DND-41 (cell line): ENCODE results near the gene SLC16A10.

Experiments
- ATAC-seq: fragments of 200-7000 bp; cut with Tn5 transposase; 3 replicates; pipeline ENCODE4 v1.9.1; 2021; ENCODE audit warnings: low read depth; ENCODE audit not compliant: insufficient read depth
- DNase-seq: peaks from one replicate; pipeline ENCODE4 v3.0.0-alpha.2; 2020
- H2AFZ ChIP-seq: 2 replicates; pipeline ENCODE4 v1.6.0; 2012; ENCODE audit warnings: low read depth, low read length
- H3K27ac ChIP-seq: 2 replicates; pipeline ENCODE4 v1.5.1; 2012; ENCODE audit warnings: low read length, inconsistent platforms
- H3K27me3 ChIP-seq: fragments of 200-600 bp; sonication (generic); 2 replicates; pipeline ENCODE4 v1.6.0; 2012; ENCODE audit warnings: low read length, mild to moderate bottlenecking, inconsistent platforms; ENCODE audit not compliant: insufficient read depth, poor library complexity
- H3K36me3 ChIP-seq: 2 replicates; pipeline ENCODE4 v1.5.1; 2012; ENCODE audit warnings: low read length, inconsistent platforms; ENCODE audit not compliant: insufficient read depth
- H3K4me1 ChIP-seq: 2 replicates; pipeline ENCODE4 v1.5.1; 2012; ENCODE audit warnings: mild to moderate bottlenecking, low read length; ENCODE audit not compliant: insufficient read depth
- H3K4me2 ChIP-seq: 2 replicates; pipeline ENCODE4 v1.6.0; 2012; ENCODE audit warnings: mild to moderate bottlenecking, moderate library complexity, low read length, inconsistent platforms; ENCODE audit not compliant: insufficient read depth
- H3K4me3 ChIP-seq, 2 experiments: fragments of 200-600 bp in 1 of 2; shearing (Covaris generic) in 1 of 2; 2 replicates each; pipeline ENCODE4 v1.5.1; 2012 to 2016; ENCODE audit warnings: inconsistent platforms in 2 of 2, low read length in 2 of 2, mild to moderate bottlenecking in 2 of 2, low read depth in 1 of 2, moderate library complexity in 1 of 2
- H3K79me2 ChIP-seq: 2 replicates; pipeline ENCODE4 v1.6.0; 2012; ENCODE audit warnings: low read length, inconsistent platforms; ENCODE audit not compliant: insufficient read depth
- H3K9ac ChIP-seq: 2 replicates; pipeline ENCODE4 v1.6.0; 2012; ENCODE audit warnings: low read depth, mild to moderate bottlenecking, inconsistent platforms, low read length, moderate library complexity
- H3K9me3 ChIP-seq: 2 replicates; pipeline ENCODE4 v1.5.1; 2012; ENCODE audit warnings: low read length, moderate library complexity, mild to moderate bottlenecking, inconsistent platforms; ENCODE audit not compliant: insufficient read depth, severe bottlenecking
- H4K20me1 ChIP-seq: 2 replicates; pipeline ENCODE4 v1.6.0; 2012; ENCODE audit warnings: low read length; ENCODE audit not compliant: insufficient read depth
- EZH2 ChIP-seq: IDR thresholded peaks from 3 replicates; pipeline ENCODE4 v1.6.1; 2012; ENCODE audit warnings: borderline replicate concordance, low read depth, mild to moderate bottlenecking, moderate library complexity, low read length, inconsistent platforms; ENCODE audit not compliant: severe bottlenecking
- TF ChIP-seq, protein P1 (sequence below): IDR thresholded peaks from 2 replicates; pipeline ENCODE4 v1.5.1; 2012; ENCODE audit warnings: borderline replicate concordance, low read length, moderate library complexity, mild to moderate bottlenecking; ENCODE audit not compliant: poor library complexity, severe bottlenecking; ENCODE audit errors: extremely low read depth

The SLC16A10 gene

DNA sequence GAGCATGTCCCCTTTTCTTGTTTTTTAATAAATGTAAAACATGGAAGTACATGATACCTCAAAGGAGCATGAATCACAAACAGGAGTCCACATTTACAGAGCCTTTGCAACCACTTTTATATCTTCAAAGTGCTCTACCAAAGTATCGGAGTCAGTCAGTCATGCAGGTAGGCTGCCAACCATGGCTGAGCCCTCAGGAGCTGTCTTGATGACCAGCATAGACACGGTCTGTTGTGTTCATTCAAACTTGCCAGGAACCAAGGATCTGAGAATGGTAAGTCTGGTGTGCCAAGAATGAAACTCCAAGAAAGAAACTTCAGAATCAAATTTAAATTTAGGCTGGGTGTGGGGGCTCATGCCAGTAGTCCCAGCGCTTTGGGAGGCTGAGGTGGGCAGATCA is 111.5 kb downstream of the SLC16A10 start:
- Histone ChIP-seq H3K79me2 (no peaks in the 10 kb centered on the region), H3K4me2 (no peak overlapping the region), H2AFZ (no peak overlapping the region), H3K36me3 (no peaks in the 10 kb centered on the region), H3K4me3 (no peak overlapping the region), H3K9me3 (no peaks in the 10 kb centered on the region), H3K27me3 (no peaks in the 10 kb centered on the region), H3K27ac (no peak overlapping the region), H4K20me1 (no peaks in the 10 kb centered on the region), H3K9ac (no peak overlapping the region), H3K4me1 (no peaks in the 10 kb centered on the region)
- TF ChIP-seq, protein P1, sequence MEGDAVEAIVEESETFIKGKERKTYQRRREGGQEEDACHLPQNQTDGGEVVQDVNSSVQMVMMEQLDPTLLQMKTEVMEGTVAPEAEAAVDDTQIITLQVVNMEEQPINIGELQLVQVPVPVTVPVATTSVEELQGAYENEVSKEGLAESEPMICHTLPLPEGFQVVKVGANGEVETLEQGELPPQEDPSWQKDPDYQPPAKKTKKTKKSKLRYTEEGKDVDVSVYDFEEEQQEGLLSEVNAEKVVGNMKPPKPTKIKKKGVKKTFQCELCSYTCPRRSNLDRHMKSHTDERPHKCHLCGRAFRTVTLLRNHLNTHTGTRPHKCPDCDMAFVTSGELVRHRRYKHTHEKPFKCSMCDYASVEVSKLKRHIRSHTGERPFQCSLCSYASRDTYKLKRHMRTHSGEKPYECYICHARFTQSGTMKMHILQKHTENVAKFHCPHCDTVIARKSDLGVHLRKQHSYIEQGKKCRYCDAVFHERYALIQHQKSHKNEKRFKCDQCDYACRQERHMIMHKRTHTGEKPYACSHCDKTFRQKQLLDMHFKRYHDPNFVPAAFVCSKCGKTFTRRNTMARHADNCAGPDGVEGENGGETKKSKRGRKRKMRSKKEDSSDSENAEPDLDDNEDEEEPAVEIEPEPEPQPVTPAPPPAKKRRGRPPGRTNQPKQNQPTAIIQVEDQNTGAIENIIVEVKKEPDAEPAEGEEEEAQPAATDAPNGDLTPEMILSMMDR, result no peak
- TF ChIP-seq EZH2, result no peak
- DNase-seq (no peak), ATAC-seq (no peak)

DNA sequence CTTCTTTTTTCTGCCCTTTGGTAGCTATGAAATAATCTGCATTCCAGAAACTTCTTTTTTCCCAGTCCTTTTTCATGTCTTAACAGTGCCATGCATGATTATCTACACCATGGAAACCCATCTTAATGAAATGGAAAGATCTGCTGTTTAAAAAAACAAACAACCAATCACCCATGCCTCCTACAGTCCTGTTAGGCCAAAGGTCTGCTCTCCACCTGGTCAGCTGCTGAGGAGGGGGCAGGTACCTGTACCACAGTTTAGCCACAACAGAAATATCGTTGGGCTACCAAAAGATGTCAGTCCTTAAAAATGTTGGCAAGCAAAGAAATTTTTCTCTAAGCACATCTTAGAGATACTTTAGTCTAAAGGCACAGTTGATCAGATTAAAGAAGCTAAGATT is 112.6 kb downstream of the SLC16A10 start:
- H2AFZ ChIP-seq, result no peak overlapping the region
- H3K4me2 ChIP-seq, result no peak overlapping the region
- no peaks in the 10 kb centered on the region for H3K9me3 ChIP-seq
- H3K4me3 ChIP-seq, result no peak overlapping the region
- no peaks in the 10 kb centered on the region for H3K79me2 ChIP-seq
- TF ChIP-seq EZH2, result no peak
- TF ChIP-seq, protein P1, result no peak
- no peak overlapping the region for H3K27ac ChIP-seq
- no peaks in the 10 kb centered on the region for H4K20me1 ChIP-seq
- no peak overlapping the region for H3K9ac ChIP-seq
- ATAC-seq, result no peak
- H3K4me1 ChIP-seq, result no peaks in the 10 kb centered on the region
- no peaks in the 10 kb centered on the region for H3K27me3 ChIP-seq
- DNase-seq, result no peak
- no peaks in the 10 kb centered on the region for H3K36me3 ChIP-seq

DNA sequence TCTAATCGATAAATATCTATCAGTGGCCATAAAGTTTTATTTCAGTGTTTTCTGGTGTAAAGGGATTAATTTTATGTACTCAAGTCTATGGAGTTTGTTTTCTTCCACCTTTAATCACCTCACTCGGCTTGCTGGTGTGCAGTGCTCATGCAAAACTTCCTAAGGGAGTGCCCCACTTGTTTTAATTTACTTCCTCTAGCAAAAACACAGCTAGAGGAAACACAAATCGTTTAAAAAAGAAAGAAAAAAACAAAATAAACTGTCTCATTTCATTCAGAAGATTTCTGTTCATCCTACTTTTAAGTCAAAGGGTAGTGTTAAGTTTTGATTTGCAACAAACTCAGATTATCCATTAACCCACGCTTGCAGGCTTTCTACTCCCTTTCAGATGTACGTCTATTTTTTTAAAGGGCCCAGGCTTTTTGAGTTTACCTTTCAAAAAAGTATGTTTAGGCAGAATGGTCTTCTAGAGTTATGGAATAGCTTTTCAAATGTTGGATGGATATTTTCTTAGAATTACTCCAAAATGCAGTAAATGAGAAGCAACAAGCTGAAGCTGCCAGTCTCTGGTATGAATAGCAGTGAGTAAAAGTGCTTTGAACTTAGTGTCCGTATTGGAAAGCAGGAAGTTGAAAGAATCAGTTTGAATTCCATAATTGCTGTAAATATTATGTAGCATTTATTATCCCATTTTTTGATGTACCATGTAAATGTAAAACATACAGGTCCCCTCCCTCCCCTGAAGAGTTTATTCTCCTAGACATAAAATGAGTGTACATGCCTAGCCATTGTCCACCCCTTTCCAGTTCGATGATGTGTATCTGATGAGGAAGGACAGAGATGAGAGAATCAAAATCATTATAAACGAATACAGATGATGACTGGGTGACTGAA is 113.3 kb downstream of the SLC16A10 start:
- no peak overlapping the region for H3K9ac ChIP-seq
- no peaks in the 10 kb centered on the region for H3K9me3 ChIP-seq
- H3K79me2 ChIP-seq, result no peaks in the 10 kb centered on the region
- no peak overlapping the region for H3K4me3 ChIP-seq
- H3K27ac ChIP-seq, result no peak overlapping the region
- H2AFZ ChIP-seq, result no peak overlapping the region
- no peak for ATAC-seq
- H3K27me3 ChIP-seq, result no peaks in the 10 kb centered on the region
- no peaks in the 10 kb centered on the region for H3K36me3 ChIP-seq
- no peak overlapping the region for H3K4me2 ChIP-seq
- DNase-seq, result no peak
- H3K4me1 ChIP-seq, result no peaks in the 10 kb centered on the region
- H4K20me1 ChIP-seq, result no peaks in the 10 kb centered on the region
- TF ChIP-seq EZH2, result no peak
- TF ChIP-seq, protein P1, result no peak

DNA sequence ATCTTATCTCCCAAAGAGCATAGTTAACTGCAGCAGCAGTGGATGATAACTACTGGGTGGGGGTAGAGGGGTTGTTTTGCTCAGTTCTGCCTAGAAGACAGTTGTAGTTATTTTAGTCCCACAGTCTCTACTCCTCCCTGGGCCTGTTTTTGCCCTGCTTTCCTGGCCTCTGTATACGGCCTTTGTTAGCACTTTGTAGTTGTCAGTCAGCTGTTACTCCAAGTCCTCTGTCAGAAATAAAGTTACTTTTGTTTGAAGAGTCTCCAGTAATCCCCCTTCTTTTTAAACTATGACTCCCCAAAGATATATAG is 113.9 kb downstream of the SLC16A10 start:
- Histone ChIP-seq H3K27me3 (no peaks in the 10 kb centered on the region), H2AFZ (no peak overlapping the region), H3K4me2 (no peak overlapping the region), H3K79me2 (no peaks in the 10 kb centered on the region), H3K9ac (no peak overlapping the region), H4K20me1 (no peaks in the 10 kb centered on the region), H3K27ac (no peak overlapping the region), H3K4me3 (no peak overlapping the region), H3K36me3 (no peaks in the 10 kb centered on the region), H3K9me3 (no peaks in the 10 kb centered on the region), H3K4me1 (no peaks in the 10 kb centered on the region)
- no peak for TF ChIP-seq EZH2
- TF ChIP-seq, protein P1, result no peak
- DNase-seq (no peak), ATAC-seq (no peak)
